IMR-90 (cell line): ENCODE results near the gene NES.

Experiments used
- CHD1 ChIP-seq: IDR thresholded peaks from 2 replicates; pipeline ENCODE4 v1.6.1; 2012; ENCODE audit warnings: low read depth, low read length, improper control_type of control experiment
- MAFK ChIP-seq: IDR thresholded peaks from 2 replicates; pipeline ENCODE4 v1.6.1; 2012; ENCODE audit warnings: low read depth, low read length, improper control_type of control experiment
- MXI1 ChIP-seq: IDR thresholded peaks from 2 replicates; pipeline ENCODE4 v1.6.1; 2012; ENCODE audit warnings: low read depth, mild to moderate bottlenecking, low read length, moderate library complexity, borderline replicate concordance
- POLR2A ChIP-seq: IDR thresholded peaks from 2 replicates; pipeline ENCODE4 v1.6.1; 2012; ENCODE audit warnings: mild to moderate bottlenecking, low read depth, low read length
- RAD21 ChIP-seq: IDR thresholded peaks from 2 replicates; pipeline ENCODE4 v1.6.1; 2012; ENCODE audit warnings: low read length, improper control_type of control experiment
- SMC3 ChIP-seq: fragments of 150-350 bp; IDR thresholded peaks from 2 replicates; pipeline ENCODE4 v1.6.1; 2016; ENCODE audit warnings: low read depth, mild to moderate bottlenecking, antibody characterized with exemption, low read length, moderate library complexity
- TF ChIP-seq, protein P1 (sequence below): conservative IDR thresholded peaks from 2 replicates; pipeline ENCODE4 v1.5.1; 2012; ENCODE audit warnings: mild to moderate bottlenecking, low read depth, low read length, improper control_type of control experiment

DNA sequence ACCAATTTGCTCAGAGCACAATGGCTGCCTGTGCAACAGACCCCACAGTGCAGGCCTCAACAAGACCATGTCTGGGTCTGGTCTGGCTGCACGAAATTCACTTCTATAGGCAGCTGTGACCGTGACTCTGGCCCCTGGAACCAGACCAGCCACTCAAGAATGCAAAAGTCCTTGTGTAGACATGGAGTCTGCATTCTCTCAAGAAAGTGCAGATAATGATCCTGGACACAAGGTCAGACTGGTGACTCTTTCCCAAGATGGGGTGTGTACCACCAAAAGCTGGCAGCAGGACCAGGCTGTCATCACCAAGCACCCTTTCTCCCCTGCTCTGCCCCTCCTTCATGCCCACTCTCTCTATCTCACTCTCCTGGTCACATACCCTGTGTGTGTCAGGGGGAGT is 43.9 kb upstream of the NES start:
- TF ChIP-seq CHD1: no peak
- TF ChIP-seq MXI1: no peak
- no peak for TF ChIP-seq SMC3
- TF ChIP-seq RAD21: no peak
- no peak for TF ChIP-seq MAFK
- TF ChIP-seq, protein P1, sequence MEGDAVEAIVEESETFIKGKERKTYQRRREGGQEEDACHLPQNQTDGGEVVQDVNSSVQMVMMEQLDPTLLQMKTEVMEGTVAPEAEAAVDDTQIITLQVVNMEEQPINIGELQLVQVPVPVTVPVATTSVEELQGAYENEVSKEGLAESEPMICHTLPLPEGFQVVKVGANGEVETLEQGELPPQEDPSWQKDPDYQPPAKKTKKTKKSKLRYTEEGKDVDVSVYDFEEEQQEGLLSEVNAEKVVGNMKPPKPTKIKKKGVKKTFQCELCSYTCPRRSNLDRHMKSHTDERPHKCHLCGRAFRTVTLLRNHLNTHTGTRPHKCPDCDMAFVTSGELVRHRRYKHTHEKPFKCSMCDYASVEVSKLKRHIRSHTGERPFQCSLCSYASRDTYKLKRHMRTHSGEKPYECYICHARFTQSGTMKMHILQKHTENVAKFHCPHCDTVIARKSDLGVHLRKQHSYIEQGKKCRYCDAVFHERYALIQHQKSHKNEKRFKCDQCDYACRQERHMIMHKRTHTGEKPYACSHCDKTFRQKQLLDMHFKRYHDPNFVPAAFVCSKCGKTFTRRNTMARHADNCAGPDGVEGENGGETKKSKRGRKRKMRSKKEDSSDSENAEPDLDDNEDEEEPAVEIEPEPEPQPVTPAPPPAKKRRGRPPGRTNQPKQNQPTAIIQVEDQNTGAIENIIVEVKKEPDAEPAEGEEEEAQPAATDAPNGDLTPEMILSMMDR: no peak
- TF ChIP-seq POLR2A: no peak
